Measurements from ENCODE around the gene CCDC70.

GRCh38 chr13:51846756-51847155 is 15.0 kb upstream of the CCDC70 start:
- TF ChIP-seq CTCF (IDR thresholded peaks at IDR 0.05; ENCODE audit: low read depth, low read length, missing input control) (no peak), FOXA2 (IDR thresholded peaks at IDR 0.05) (no peak), GABPA (IDR thresholded peaks at IDR 0.05 in 1 of 2, conservative IDR thresholded peaks at IDR 0.05 in 1 of 2) (no peak), JUND (IDR thresholded peaks at IDR 0.05) (no peak), MAX (IDR thresholded peaks at IDR 0.05) (no peak), REST (IDR thresholded peaks at IDR 0.05) (no peak), YY1 (IDR thresholded peaks at IDR 0.05) (no peak), SP1 (IDR thresholded peaks at IDR 0.05) (no peak), EGR1 (IDR thresholded peaks at IDR 0.05; ENCODE audit: low read depth in 2 of 2) (no peak), FOXA1 (IDR thresholded peaks at IDR 0.05) (no peak)

Measured in liver (tissue), 3 donors.